ENCODE data around the gene SLC9C1.

Gene SLC9C1

DNA sequence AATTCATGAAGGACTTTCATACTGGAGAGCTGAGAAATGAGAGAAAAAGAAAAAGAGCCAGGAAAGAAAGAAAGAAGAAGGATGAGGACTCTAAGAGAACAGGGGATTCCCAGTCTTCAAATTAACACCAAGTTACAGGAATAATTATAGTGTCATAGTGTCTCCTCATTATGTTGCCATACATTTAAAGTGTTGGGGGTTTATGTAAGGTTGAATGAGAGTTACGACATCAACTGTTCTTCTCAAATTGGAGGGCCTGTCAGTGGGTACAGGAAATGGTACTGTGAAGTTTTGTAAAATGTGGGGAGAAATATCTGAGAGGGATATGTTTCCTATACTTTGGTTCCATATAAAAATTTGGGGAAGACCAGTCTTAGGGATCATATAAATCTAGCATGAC, 26.7 kb upstream of the SLC9C1 start:
- H3K9me3 ChIP-seq (ENCODE audit: insufficient read depth, low read length, severe bottlenecking), result peaks cover 5% of the 10 kb centered on the region
- peaks cover 2% of the 10 kb centered on the region for H3K27me3 ChIP-seq (ENCODE audit: insufficient read depth, low read length, poor library complexity)
- H3K36me3 ChIP-seq (ENCODE audit: insufficient read depth, low read length), result no peaks in the 10 kb centered on the region
- DNase-seq (no peak), ATAC-seq (ENCODE audit: insufficient read depth, low read depth) (no peak)
- H3K79me2 ChIP-seq (ENCODE audit: insufficient read depth, low read length), result no peaks in the 10 kb centered on the region
- no peak overlapping the region for H3K4me3 ChIP-seq (ENCODE audit: low read depth in 1 of 2, low read length in 2 of 2)
- H3K9ac ChIP-seq (ENCODE audit: low read depth, low read length), result no peak overlapping the region
- no peaks in the 10 kb centered on the region for H4K20me1 ChIP-seq (ENCODE audit: insufficient read depth, low read length)
- no peak overlapping the region for H3K4me2 ChIP-seq (ENCODE audit: insufficient read depth, low read length)
- no peaks in the 10 kb centered on the region for H3K4me1 ChIP-seq (ENCODE audit: insufficient read depth, low read length)
- no peak overlapping the region for H3K27ac ChIP-seq (ENCODE audit: low read length)
- TF ChIP-seq EZH2 (IDR thresholded peaks at IDR 0.05; ENCODE audit: borderline replicate concordance, low read depth, low read length, severe bottlenecking), result no peak
- TF ChIP-seq, protein P1, sequence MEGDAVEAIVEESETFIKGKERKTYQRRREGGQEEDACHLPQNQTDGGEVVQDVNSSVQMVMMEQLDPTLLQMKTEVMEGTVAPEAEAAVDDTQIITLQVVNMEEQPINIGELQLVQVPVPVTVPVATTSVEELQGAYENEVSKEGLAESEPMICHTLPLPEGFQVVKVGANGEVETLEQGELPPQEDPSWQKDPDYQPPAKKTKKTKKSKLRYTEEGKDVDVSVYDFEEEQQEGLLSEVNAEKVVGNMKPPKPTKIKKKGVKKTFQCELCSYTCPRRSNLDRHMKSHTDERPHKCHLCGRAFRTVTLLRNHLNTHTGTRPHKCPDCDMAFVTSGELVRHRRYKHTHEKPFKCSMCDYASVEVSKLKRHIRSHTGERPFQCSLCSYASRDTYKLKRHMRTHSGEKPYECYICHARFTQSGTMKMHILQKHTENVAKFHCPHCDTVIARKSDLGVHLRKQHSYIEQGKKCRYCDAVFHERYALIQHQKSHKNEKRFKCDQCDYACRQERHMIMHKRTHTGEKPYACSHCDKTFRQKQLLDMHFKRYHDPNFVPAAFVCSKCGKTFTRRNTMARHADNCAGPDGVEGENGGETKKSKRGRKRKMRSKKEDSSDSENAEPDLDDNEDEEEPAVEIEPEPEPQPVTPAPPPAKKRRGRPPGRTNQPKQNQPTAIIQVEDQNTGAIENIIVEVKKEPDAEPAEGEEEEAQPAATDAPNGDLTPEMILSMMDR (IDR thresholded peaks at IDR 0.05; ENCODE audit: borderline replicate concordance, extremely low read depth, low read length, poor library complexity, severe bottlenecking), result no peak
- H2AFZ ChIP-seq (ENCODE audit: low read depth, low read length), result no peak overlapping the region

DNA sequence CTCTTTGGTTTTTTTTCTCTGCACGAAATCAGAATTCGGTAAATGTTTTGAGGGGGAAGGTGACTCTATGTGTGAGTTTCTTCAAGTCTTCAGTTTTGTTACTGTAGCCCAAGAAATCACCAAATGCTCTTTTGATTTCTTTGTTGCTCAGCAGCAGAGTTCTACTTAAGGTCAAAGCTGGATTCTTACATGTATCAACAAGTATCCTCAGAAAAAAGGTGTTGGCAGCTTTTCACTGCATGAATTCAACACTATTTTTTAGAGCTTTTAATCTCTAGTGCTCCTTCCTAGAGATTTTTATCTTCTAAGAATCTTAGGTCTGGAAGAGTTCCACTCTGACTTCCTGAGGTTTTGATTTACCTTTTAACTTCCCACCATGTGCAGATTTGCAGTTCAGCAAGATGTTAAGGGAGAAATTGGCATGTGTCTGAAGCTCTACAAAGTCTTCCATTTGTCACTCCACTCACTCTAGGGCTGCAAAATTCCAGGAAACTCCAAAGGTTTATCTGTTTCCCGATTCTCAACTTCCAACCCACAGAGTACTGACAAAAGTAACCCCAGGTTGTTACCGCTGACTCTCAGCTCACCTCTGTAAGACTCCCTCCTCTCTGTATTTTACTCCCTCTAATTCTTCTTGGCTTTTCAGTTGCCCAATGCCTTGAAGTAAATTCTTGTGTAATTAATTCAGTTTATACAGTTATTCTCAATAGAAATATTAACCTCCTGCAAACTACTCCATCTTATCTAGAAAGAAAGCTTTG, 25.7 kb upstream of the SLC9C1 start:
- Histone ChIP-seq H3K4me3 (ENCODE audit: low read depth in 1 of 2, low read length in 2 of 2) (no peak overlapping the region), H3K9me3 (ENCODE audit: insufficient read depth, low read length, severe bottlenecking) (peaks cover 8% of the 10 kb centered on the region), H2AFZ (ENCODE audit: low read depth, low read length) (no peak overlapping the region), H3K4me2 (ENCODE audit: insufficient read depth, low read length) (no peak overlapping the region), H3K27ac (ENCODE audit: low read length) (no peak overlapping the region), H3K79me2 (ENCODE audit: insufficient read depth, low read length) (no peaks in the 10 kb centered on the region), H3K36me3 (ENCODE audit: insufficient read depth, low read length) (no peaks in the 10 kb centered on the region), H3K27me3 (ENCODE audit: insufficient read depth, low read length, poor library complexity) (peaks cover 2% of the 10 kb centered on the region), H3K4me1 (ENCODE audit: insufficient read depth, low read length) (no peaks in the 10 kb centered on the region), H3K9ac (ENCODE audit: low read depth, low read length) (no peak overlapping the region), H4K20me1 (ENCODE audit: insufficient read depth, low read length) (no peaks in the 10 kb centered on the region)
- ATAC-seq (ENCODE audit: insufficient read depth, low read depth) (no peak), DNase-seq (no peak)
- no peak for TF ChIP-seq EZH2 (IDR thresholded peaks at IDR 0.05; ENCODE audit: borderline replicate concordance, low read depth, low read length, severe bottlenecking)

DNA sequence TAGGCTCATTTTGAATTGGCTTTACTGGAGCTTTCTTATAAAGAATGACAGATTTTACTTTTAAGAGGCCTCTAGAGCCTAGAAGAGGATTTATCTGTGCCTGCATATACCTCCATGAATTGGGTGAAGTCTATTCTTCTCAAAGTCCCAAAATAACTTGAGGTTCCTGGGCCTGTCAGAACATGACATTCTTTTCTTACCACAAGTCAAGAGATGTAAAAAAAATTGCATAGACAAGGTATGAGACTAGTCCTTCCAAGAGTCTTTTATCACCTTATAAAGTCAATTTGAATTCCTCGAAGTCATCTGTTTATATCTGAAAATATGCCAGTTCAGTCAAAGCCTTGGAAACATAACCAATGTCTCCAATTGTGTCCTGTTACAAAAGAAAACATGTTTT, 21.8 kb upstream of the SLC9C1 start:
- ATAC-seq (ENCODE audit: insufficient read depth, low read depth), result no peak
- Histone ChIP-seq H3K36me3 (ENCODE audit: insufficient read depth, low read length) (no peaks in the 10 kb centered on the region), H3K4me2 (ENCODE audit: insufficient read depth, low read length) (no peak overlapping the region), H3K79me2 (ENCODE audit: insufficient read depth, low read length) (no peaks in the 10 kb centered on the region), H3K4me1 (ENCODE audit: insufficient read depth, low read length) (no peaks in the 10 kb centered on the region), H4K20me1 (ENCODE audit: insufficient read depth, low read length) (no peaks in the 10 kb centered on the region), H3K27me3 (ENCODE audit: insufficient read depth, low read length, poor library complexity) (no peaks in the 10 kb centered on the region), H2AFZ (ENCODE audit: low read depth, low read length) (no peak overlapping the region), H3K27ac (ENCODE audit: low read length) (no peak overlapping the region), H3K9ac (ENCODE audit: low read depth, low read length) (no peak overlapping the region), H3K9me3 (ENCODE audit: insufficient read depth, low read length, severe bottlenecking) (peaks cover 8% of the 10 kb centered on the region), H3K4me3 (ENCODE audit: low read depth in 1 of 2, low read length in 2 of 2) (no peak overlapping the region)
- DNase-seq, result no peak
- no peak for TF ChIP-seq EZH2 (IDR thresholded peaks at IDR 0.05; ENCODE audit: borderline replicate concordance, low read depth, low read length, severe bottlenecking)
- TF ChIP-seq, protein P1 (IDR thresholded peaks at IDR 0.05; ENCODE audit: borderline replicate concordance, extremely low read depth, low read length, poor library complexity, severe bottlenecking), result no peak

DNA sequence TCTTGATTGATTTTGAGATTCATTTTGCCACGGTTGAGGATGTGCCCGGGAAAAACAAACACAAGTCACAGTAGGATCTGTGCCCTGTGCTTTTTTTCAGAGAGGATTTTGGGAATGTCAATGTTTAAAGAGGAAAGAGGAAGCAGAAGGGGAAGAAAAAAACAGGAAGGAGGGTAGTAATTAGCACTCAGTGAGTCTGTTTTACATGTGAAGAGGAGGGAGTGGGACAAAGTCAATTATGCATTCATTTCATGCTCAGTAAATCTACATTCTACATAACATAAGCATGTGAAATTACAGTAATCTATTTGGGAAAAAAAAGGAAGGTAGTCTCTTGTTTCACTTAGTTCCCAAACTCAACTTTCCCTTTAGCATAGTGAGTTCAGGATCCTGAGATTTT, 20.6 kb upstream of the SLC9C1 start:
- Histone ChIP-seq H3K4me3 (ENCODE audit: low read depth in 1 of 2, low read length in 2 of 2) (no peak overlapping the region), H3K36me3 (ENCODE audit: insufficient read depth, low read length) (no peaks in the 10 kb centered on the region), H4K20me1 (ENCODE audit: insufficient read depth, low read length) (no peaks in the 10 kb centered on the region), H3K9me3 (ENCODE audit: insufficient read depth, low read length, severe bottlenecking) (peaks cover 8% of the 10 kb centered on the region), H3K27ac (ENCODE audit: low read length) (no peak overlapping the region), H3K27me3 (ENCODE audit: insufficient read depth, low read length, poor library complexity) (no peaks in the 10 kb centered on the region), H3K4me2 (ENCODE audit: insufficient read depth, low read length) (no peak overlapping the region), H3K9ac (ENCODE audit: low read depth, low read length) (no peak overlapping the region), H3K79me2 (ENCODE audit: insufficient read depth, low read length) (no peaks in the 10 kb centered on the region), H2AFZ (ENCODE audit: low read depth, low read length) (no peak overlapping the region), H3K4me1 (ENCODE audit: insufficient read depth, low read length) (no peaks in the 10 kb centered on the region)
- ATAC-seq (ENCODE audit: insufficient read depth, low read depth), result no peak
- no peak for TF ChIP-seq EZH2 (IDR thresholded peaks at IDR 0.05; ENCODE audit: borderline replicate concordance, low read depth, low read length, severe bottlenecking)
- TF ChIP-seq, protein P1 (IDR thresholded peaks at IDR 0.05; ENCODE audit: borderline replicate concordance, extremely low read depth, low read length, poor library complexity, severe bottlenecking), result no peak
- no peak for DNase-seq
